Smooth muscle cell (in vitro differentiated cells): ENCODE measurements around the gene TRIM28. TPM values are rescaled to one million over a fixed set of nuclear protein-coding genes. Genes with fewer than 3 reads are reported as not detected.

ENCODE experiments used
- DNase-seq: peaks from one replicate; lab custom pipeline; 2025; ENCODE audit not compliant: unreplicated experiment; lab: John Stamatoyannopoulos, UW
- H2AFZ ChIP-seq: fragments of 200-600 bp; sonication (generic); 2 replicates; pipeline ENCODE4 v1.6.0; 2016; ENCODE audit warnings: antibody characterized with exemption, low read depth, mild to moderate bottlenecking
- H3F3A ChIP-seq: fragments of 200-600 bp; sonication (generic); 2 replicates; pipeline ENCODE4 v1.6.0; 2017; ENCODE audit warnings: antibody characterized with exemption, low read depth
- H3K27ac ChIP-seq: fragments of 200-600 bp; sonication (generic); 2 replicates; pipeline ENCODE4 v1.5.1; 2016; ENCODE audit warnings: low read depth, mild to moderate bottlenecking
- H3K27me3 ChIP-seq: fragments of 200-600 bp; sonication (generic); 2 replicates; pipeline ENCODE4 v1.6.1; 2016; ENCODE audit warnings: low read depth, mild to moderate bottlenecking
- H3K36me3 ChIP-seq: fragments of 200-600 bp; sonication (generic); 2 replicates; pipeline ENCODE4 v1.5.1; 2016; ENCODE audit warnings: low read depth
- H3K4me1 ChIP-seq: fragments of 200-600 bp; sonication (generic); 2 replicates; pipeline ENCODE4 v1.5.1; 2016; ENCODE audit warnings: low read depth
- H3K4me2 ChIP-seq: fragments of 200-600 bp; sonication (generic); 2 replicates; pipeline ENCODE4 v1.6.0; 2016; ENCODE audit warnings: mild to moderate bottlenecking
- H3K4me3 ChIP-seq: fragments of 200-600 bp; sonication (generic); 2 replicates; pipeline ENCODE4 v1.5.1; 2016; ENCODE audit warnings: mild to moderate bottlenecking
- H3K79me2 ChIP-seq: fragments of 200-600 bp; sonication (generic); 2 replicates; pipeline ENCODE4 v1.6.0; 2016; ENCODE audit warnings: low read depth, mild to moderate bottlenecking
- H3K9ac ChIP-seq: fragments of 200-600 bp; sonication (generic); 2 replicates; pipeline ENCODE4 v1.6.0; 2016; ENCODE audit warnings: low read depth
- H3K9me3 ChIP-seq: fragments of 200-600 bp; sonication (generic); replicated peaks from 2 replicates; pipeline ENCODE4 v1.5.1; 2016; ENCODE audit warnings: low read depth
- H4K20me1 ChIP-seq: fragments of 200-600 bp; sonication (generic); 2 replicates; pipeline ENCODE4 v1.6.0; 2016; ENCODE audit warnings: low read depth
- WGBS: methylation state at CpG from one replicate; pipeline ENCODE4 v1.1.7; 2016; ENCODE audit warnings: low lambda C conversion rate; 5-methylcytosine and 5-hydroxymethylcytosine counted together
- microRNA-seq: library from miRNA; unstranded; fragments of <30 nt; microRNA quantifications from one replicate; pipeline ENCODE4, GENCODE V29; 2016; ENCODE audit warnings: borderline number of aligned reads
- polyA plus RNA-seq: library from polyadenylated mRNA; unstranded; fragments of >200 nt; fragmentation: Nextera tagmentation; extraction: Ambion mirVana; gene quantifications from 2 replicates; pipeline ENCODE4 v1.2.1, GENCODE V29; 2016
- small RNA-seq: library from RNA; depleted of rRNA; stranded (forward); fragments of <200 nt; gene quantifications from one replicate; pipeline ENCODE3, GENCODE V24; 2014
- total RNA-seq: library from RNA; depleted of rRNA; stranded (reverse); fragments of >200 nt; gene quantifications from 2 replicates; pipeline ENCODE4 v1.2.3, GENCODE V29; 2014
- TF ChIP-seq, protein P1 (sequence below): fragments of 200-600 bp; sonication (generic); IDR thresholded peaks from 2 replicates; pipeline ENCODE4 v1.5.1; 2017; ENCODE audit warnings: borderline replicate concordance, mild to moderate bottlenecking, antibody characterized with exemption; ENCODE audit not compliant: insufficient read depth, poor library complexity, severe bottlenecking

TRIM28 gene
- total and polyA plus RNA-seq, 2 experiments from 2014 or later, result 148 to 178 TPM

DNA sequence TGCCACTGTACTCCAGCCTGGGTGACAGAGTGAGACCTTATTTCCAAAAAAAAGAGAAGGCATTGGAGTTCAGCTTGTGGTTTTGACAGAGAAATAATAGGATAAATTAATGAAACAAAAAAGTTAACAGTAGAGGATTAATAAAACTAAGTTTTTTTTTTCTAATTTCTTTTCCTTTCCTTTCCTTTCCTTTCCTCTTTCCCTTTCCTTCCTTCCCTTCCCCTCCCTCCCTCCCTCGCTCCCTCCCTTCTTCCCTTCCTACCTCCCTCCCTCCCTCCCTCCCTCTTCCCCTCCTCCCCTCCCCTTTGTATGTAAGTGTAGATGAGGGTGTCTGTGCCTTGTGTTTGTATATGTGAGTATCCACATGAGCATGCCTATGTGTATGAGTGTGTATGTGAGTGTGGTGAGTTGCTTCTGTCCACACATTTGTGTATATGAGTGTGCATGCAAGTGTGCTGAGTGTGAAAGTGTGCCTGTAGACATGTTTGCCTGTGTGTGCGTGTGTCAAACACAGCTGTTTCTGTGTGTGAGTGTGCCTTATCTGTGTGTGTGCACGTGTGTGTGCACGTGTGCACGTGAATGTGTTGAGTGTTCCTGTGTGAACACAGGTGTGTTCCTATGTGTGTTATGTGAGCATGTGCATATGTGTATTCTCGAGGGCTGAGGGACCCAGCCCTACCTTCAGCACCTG lies 41.7 kb downstream of the TRIM28 start:
- Histone ChIP-seq H2AFZ (no peak overlapping the region), H3K4me2 (no peak overlapping the region), H3K9ac (no peak overlapping the region), H3K4me1 (no peaks in the 10 kb centered on the region), H3K4me3 (no peak overlapping the region), H3K36me3 (no peaks in the 10 kb centered on the region), H4K20me1 (no peaks in the 10 kb centered on the region), H3K27me3 (no peaks in the 10 kb centered on the region), H3F3A (peaks cover 3% of the 10 kb centered on the region), H3K79me2 (no peaks in the 10 kb centered on the region), H3K27ac (peak overlapping the region; percentile 88), H3K9me3 (no peaks in the 10 kb centered on the region)
- TF ChIP-seq, protein P1, sequence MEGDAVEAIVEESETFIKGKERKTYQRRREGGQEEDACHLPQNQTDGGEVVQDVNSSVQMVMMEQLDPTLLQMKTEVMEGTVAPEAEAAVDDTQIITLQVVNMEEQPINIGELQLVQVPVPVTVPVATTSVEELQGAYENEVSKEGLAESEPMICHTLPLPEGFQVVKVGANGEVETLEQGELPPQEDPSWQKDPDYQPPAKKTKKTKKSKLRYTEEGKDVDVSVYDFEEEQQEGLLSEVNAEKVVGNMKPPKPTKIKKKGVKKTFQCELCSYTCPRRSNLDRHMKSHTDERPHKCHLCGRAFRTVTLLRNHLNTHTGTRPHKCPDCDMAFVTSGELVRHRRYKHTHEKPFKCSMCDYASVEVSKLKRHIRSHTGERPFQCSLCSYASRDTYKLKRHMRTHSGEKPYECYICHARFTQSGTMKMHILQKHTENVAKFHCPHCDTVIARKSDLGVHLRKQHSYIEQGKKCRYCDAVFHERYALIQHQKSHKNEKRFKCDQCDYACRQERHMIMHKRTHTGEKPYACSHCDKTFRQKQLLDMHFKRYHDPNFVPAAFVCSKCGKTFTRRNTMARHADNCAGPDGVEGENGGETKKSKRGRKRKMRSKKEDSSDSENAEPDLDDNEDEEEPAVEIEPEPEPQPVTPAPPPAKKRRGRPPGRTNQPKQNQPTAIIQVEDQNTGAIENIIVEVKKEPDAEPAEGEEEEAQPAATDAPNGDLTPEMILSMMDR, result no peak
- no peak for DNase-seq
- WGBS, result 88% methylated on average over 5 of the region's 6 CpGs

- no peak overlapping the region for H3K4me2 ChIP-seq
- TF ChIP-seq, protein P1, result no peak
- DNase-seq, result no peak
Observed at GRCh38 chr19:58586133-58586765, 42.4 kb downstream of the TRIM28 start.

More at GRCh38 chr19:58586133-58586765, 42.4 kb downstream of the TRIM28 start:
- H3K36me3 ChIP-seq, result no peaks in the 10 kb centered on the region
- H3K9ac ChIP-seq, result no peak overlapping the region
- WGBS, result 76% methylated on average over 4 of the region's 4 CpGs
- no peak overlapping the region for H2AFZ ChIP-seq
- H3F3A ChIP-seq, result peaks cover 3% of the 10 kb centered on the region
- no peak overlapping the region for H3K4me3 ChIP-seq
- no peaks in the 10 kb centered on the region for H3K9me3 ChIP-seq
- no peaks in the 10 kb centered on the region for H3K27me3 ChIP-seq
- H3K4me1 ChIP-seq, result no peaks in the 10 kb centered on the region
- H3K27ac ChIP-seq, result peak overlapping the region; percentile 88
- H4K20me1 ChIP-seq, result no peaks in the 10 kb centered on the region
- no peaks in the 10 kb centered on the region for H3K79me2 ChIP-seq

Small RNAs within 50 kb of the gene (microRNA-seq; reads per million reads assigned to microRNA genes)
- 6.4 reads per million, percentile 4 among the genes with 10 or more reads in this experiment for gene MIR6807

Small RNAs within 50 kb of the gene (small RNA-seq; reads per million reads assigned to genes)
- gene MIR6807 (0.21 reads per million), gene RN7SL525P (not detected)

Other genes with a start within 250 kb of the TRIM28 start
- gene ERVK3-1, start 238.7 kb upstream of the TRIM28 start, total RNA-seq, result 46.4 and 93.9 TPM in 2 replicates
- gene ERVK3-1, start 238.7 kb upstream of the TRIM28 start, polyA plus RNA-seq, result 46.5 and 57.7 TPM in 2 replicates
- 1.7 and 2.2 TPM in 2 replicates for gene ZSCAN22, start 217.1 kb upstream of the TRIM28 start, total RNA-seq
- gene ZSCAN22, start 217.1 kb upstream of the TRIM28 start, polyA plus RNA-seq, result 2.4 and 2.5 TPM in 2 replicates
- gene A1BG, start 190.6 kb upstream of the TRIM28 start, total RNA-seq, result 77.8 and 92.3 TPM in 2 replicates
- gene A1BG, start 190.6 kb upstream of the TRIM28 start, polyA plus RNA-seq, result 114 and 133 TPM in 2 replicates
- 0.58 and 1.3 TPM in 2 replicates for gene ZNF497, start 181.3 kb upstream of the TRIM28 start, total RNA-seq
- gene ZNF497, start 181.3 kb upstream of the TRIM28 start, polyA plus RNA-seq, result 4.6 and 6.1 TPM in 2 replicates
- gene ZNF837, start 163.0 kb upstream of the TRIM28 start, total RNA-seq, result 4.4 and 5.9 TPM in 2 replicates
- gene ZNF837, start 163.0 kb upstream of the TRIM28 start, polyA plus RNA-seq, result 7.8 and 8.4 TPM in 2 replicates
- 1,602 and 1,773 TPM in 2 replicates for gene RPS5, start 156.8 kb upstream of the TRIM28 start, total RNA-seq
- gene RPS5, start 156.8 kb upstream of the TRIM28 start, polyA plus RNA-seq, result 650 and 684 TPM in 2 replicates
- not detected in 2 replicates for gene RNF225, start 148.4 kb upstream of the TRIM28 start, total RNA-seq
- gene RNF225, start 148.4 kb upstream of the TRIM28 start, polyA plus RNA-seq, result 0.96 and 2.2 TPM in 2 replicates
- 5.0 and 16.9 TPM in 2 replicates for gene ZNF584, start 135.4 kb upstream of the TRIM28 start, total RNA-seq
- gene ZNF584, start 135.4 kb upstream of the TRIM28 start, polyA plus RNA-seq, result 9.1 and 12.7 TPM in 2 replicates
- gene ZNF132, start 103.9 kb upstream of the TRIM28 start, total RNA-seq, result 0.63 and 2.3 TPM in 2 replicates
- 0.40 and 0.69 TPM in 2 replicates for gene ZNF132, start 103.9 kb upstream of the TRIM28 start, polyA plus RNA-seq
- 3.1 and 3.3 TPM in 2 replicates for gene ZNF324B, start 92.4 kb upstream of the TRIM28 start, total RNA-seq
- gene ZNF324B, start 92.4 kb upstream of the TRIM28 start, polyA plus RNA-seq, result 1.5 and 2.6 TPM in 2 replicates
- 4.4 and 8.8 TPM in 2 replicates for gene ZNF324, start 77.0 kb upstream of the TRIM28 start, total RNA-seq
- gene ZNF324, start 77.0 kb upstream of the TRIM28 start, polyA plus RNA-seq, result 9.0 and 10.2 TPM in 2 replicates
- 6.6 and 9.5 TPM in 2 replicates for gene ZNF446, start 67.7 kb upstream of the TRIM28 start, total RNA-seq
- 9.0 and 10.5 TPM in 2 replicates for gene ZNF446, start 67.7 kb upstream of the TRIM28 start, polyA plus RNA-seq
- 0.54 and 6.6 TPM in 2 replicates for gene SLC27A5, start 32.1 kb upstream of the TRIM28 start, total RNA-seq
- 7.4 and 7.5 TPM in 2 replicates for gene SLC27A5, start 32.1 kb upstream of the TRIM28 start, polyA plus RNA-seq
- 5.1 and 8.7 TPM in 2 replicates for gene ZBTB45, start 24.3 kb upstream of the TRIM28 start, total RNA-seq
- 23.7 and 25.1 TPM in 2 replicates for gene ZBTB45, start 24.3 kb upstream of the TRIM28 start, polyA plus RNA-seq
- gene CHMP2A, start 11.0 kb downstream of the TRIM28 start, total RNA-seq, result 132 and 153 TPM in 2 replicates
- 213 and 228 TPM in 2 replicates for gene CHMP2A, start 11.0 kb downstream of the TRIM28 start, polyA plus RNA-seq
- gene UBE2M, start 14.5 kb downstream of the TRIM28 start, total RNA-seq, result 30.7 and 45.9 TPM in 2 replicates
- 118 and 126 TPM in 2 replicates for gene UBE2M, start 14.5 kb downstream of the TRIM28 start, polyA plus RNA-seq
- 12.2 and 18.7 TPM in 2 replicates for gene MZF1, start 29.3 kb downstream of the TRIM28 start, total RNA-seq
- 10.2 and 18.5 TPM in 2 replicates for gene MZF1, start 29.3 kb downstream of the TRIM28 start, polyA plus RNA-seq